OCI-LY3 (cell line): Measurements from ENCODE around the gene CELA2A.
"Not testable (repeated sequence)": the region's sequence is repeated elsewhere in the genome, so short reads cannot be mapped to it uniquely, and the experiment has no call there.

ENCODE experiments used
- H2AFZ ChIP-seq: fragments of 200-600, 300-600 bp; shearing (Covaris generic); 2 replicates; pipeline ENCODE4 v1.6.0; 2014; ENCODE audit warnings: antibody characterized with exemption, low read depth, low read length
- H3K27ac ChIP-seq: fragments of 200-600, 300-600 bp; sonication (generic); 2 replicates; pipeline ENCODE4 v1.5.1; 2014; ENCODE audit warnings: mild to moderate bottlenecking, low read length, moderate library complexity, mixed read lengths
- H3K27me3 ChIP-seq: fragments of 200-600, 300-600 bp; sonication (generic); 2 replicates; pipeline ENCODE4 v1.6.1; 2014; ENCODE audit warnings: low read depth, low read length, mixed read lengths
- H3K36me3 ChIP-seq: fragments of 200-600, 300-600 bp; sonication (generic); replicated peaks from 2 replicates; pipeline ENCODE3; 2014; ENCODE audit warnings: low read depth, low read length, mixed read lengths
- H3K4me1 ChIP-seq: fragments of 300-600, 200-600 bp; sonication (generic); 2 replicates; pipeline ENCODE4 v1.6.1; 2014; ENCODE audit warnings: low read length, mixed read lengths
- H3K4me2 ChIP-seq: fragments of 200-600, 300-600 bp; sonication (generic); 2 replicates; pipeline ENCODE4 v1.6.1; 2014; ENCODE audit warnings: low read length, mixed read lengths
- H3K4me3 ChIP-seq: fragments of 300-600, 200-600 bp; sonication (generic); 2 replicates; pipeline ENCODE4 v1.5.1; 2014; ENCODE audit warnings: antibody characterized with exemption, mild to moderate bottlenecking, low read length, moderate library complexity
- H3K79me2 ChIP-seq: fragments of 300-600, 200-600 bp; shearing (Covaris generic); 2 replicates; pipeline ENCODE4 v1.6.1; 2014; ENCODE audit warnings: mild to moderate bottlenecking, low read length, mixed read lengths
- H3K9ac ChIP-seq: fragments of 300-600, 200-600 bp; shearing (Covaris generic); 2 replicates; pipeline ENCODE4 v1.6.0; 2014; ENCODE audit warnings: mild to moderate bottlenecking, low read length, moderate library complexity
- H3K9me3 ChIP-seq: fragments of 200-600, 300-600 bp; shearing (Covaris generic); 2 replicates; pipeline ENCODE4 v1.6.1; 2014; ENCODE audit warnings: low read length, mixed read lengths; ENCODE audit not compliant: insufficient read depth
- H4K20me1 ChIP-seq: fragments of 200-600, 300-600 bp; sonication (generic); 2 replicates; pipeline ENCODE4 v1.6.1; 2016; ENCODE audit warnings: low read length, mixed read lengths; ENCODE audit not compliant: insufficient read depth
- EZH2phosphoT487 ChIP-seq: fragments of 200-600 bp; shearing (Covaris generic); IDR thresholded peaks from 2 replicates; pipeline ENCODE4 v1.6.1; 2018; ENCODE audit warnings: antibody characterized with exemption, mixed run types, low read depth
- TF ChIP-seq, protein P1 (sequence below): fragments of 200-600, 300-600 bp; sonication (generic); IDR thresholded peaks from 2 replicates; pipeline ENCODE4 v1.5.1; 2014; ENCODE audit warnings: antibody characterized with exemption, low read length, low read depth

CELA2A gene

DNA sequence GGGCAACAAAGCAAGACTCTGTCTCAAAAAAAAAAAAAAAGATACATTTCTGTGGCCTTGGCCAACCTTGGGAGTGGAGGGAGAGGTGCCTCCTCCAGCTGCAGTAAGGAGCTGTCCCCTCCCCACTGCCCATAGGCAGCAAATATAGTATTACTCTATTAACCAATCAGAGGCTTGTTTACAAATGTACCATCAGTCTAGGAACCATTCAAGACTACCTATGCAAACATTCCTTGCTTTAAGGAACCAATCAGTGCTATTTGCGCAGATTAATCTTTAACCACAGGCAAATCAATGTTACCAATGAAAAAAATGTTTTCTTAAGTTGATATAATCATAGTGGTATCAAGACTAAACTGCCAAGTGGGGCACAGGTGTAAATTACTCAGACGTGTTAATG is 1.1 kb downstream of the CELA2A start:
- TF ChIP-seq, protein P1, sequence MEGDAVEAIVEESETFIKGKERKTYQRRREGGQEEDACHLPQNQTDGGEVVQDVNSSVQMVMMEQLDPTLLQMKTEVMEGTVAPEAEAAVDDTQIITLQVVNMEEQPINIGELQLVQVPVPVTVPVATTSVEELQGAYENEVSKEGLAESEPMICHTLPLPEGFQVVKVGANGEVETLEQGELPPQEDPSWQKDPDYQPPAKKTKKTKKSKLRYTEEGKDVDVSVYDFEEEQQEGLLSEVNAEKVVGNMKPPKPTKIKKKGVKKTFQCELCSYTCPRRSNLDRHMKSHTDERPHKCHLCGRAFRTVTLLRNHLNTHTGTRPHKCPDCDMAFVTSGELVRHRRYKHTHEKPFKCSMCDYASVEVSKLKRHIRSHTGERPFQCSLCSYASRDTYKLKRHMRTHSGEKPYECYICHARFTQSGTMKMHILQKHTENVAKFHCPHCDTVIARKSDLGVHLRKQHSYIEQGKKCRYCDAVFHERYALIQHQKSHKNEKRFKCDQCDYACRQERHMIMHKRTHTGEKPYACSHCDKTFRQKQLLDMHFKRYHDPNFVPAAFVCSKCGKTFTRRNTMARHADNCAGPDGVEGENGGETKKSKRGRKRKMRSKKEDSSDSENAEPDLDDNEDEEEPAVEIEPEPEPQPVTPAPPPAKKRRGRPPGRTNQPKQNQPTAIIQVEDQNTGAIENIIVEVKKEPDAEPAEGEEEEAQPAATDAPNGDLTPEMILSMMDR, result no peak
- TF ChIP-seq EZH2phosphoT487, result no peak
- Histone ChIP-seq H3K27me3 (no peaks in the 10 kb centered on the region), H3K79me2 (no peaks in the 10 kb centered on the region), H3K9me3 (no peaks in the 10 kb centered on the region), H3K27ac (no peak overlapping the region), H3K4me2 (no peak overlapping the region), H3K4me3 (no peak overlapping the region), H3K4me1 (peaks cover 23% of the 10 kb centered on the region), H4K20me1 (no peaks in the 10 kb centered on the region), H2AFZ (no peak overlapping the region), H3K9ac (no peak overlapping the region), H3K36me3 (no peaks in the 10 kb centered on the region)

DNA sequence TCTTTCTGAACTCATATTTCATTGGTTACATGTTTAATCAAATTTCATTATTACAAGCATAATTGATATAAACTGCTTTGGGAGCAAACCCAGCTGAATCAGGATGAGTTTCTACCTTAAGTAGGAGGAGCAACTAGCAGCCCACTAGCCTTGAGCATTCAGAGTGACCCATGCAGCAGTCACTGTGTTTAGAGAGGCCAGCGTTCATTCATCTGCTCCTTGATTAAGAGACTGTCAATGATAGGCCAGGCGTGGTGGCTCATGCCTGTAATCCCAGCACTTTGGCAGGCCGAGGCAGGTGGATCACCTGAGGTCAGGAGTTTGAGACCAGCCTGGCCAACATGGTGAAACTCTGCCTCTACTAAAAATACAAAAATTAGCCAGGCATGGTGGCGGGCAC is 1.9 kb downstream of the CELA2A start:
- H2AFZ ChIP-seq, H3K9ac ChIP-seq, H3K79me2 ChIP-seq, H4K20me1 ChIP-seq, H3K4me2 ChIP-seq, H3K27me3 ChIP-seq, H3K27ac ChIP-seq, H3K4me3 ChIP-seq, H3K9me3 ChIP-seq, H3K36me3 ChIP-seq: not testable (repeated sequence)
- H3K4me1 ChIP-seq, result peaks cover 23% of the 10 kb centered on the region

DNA sequence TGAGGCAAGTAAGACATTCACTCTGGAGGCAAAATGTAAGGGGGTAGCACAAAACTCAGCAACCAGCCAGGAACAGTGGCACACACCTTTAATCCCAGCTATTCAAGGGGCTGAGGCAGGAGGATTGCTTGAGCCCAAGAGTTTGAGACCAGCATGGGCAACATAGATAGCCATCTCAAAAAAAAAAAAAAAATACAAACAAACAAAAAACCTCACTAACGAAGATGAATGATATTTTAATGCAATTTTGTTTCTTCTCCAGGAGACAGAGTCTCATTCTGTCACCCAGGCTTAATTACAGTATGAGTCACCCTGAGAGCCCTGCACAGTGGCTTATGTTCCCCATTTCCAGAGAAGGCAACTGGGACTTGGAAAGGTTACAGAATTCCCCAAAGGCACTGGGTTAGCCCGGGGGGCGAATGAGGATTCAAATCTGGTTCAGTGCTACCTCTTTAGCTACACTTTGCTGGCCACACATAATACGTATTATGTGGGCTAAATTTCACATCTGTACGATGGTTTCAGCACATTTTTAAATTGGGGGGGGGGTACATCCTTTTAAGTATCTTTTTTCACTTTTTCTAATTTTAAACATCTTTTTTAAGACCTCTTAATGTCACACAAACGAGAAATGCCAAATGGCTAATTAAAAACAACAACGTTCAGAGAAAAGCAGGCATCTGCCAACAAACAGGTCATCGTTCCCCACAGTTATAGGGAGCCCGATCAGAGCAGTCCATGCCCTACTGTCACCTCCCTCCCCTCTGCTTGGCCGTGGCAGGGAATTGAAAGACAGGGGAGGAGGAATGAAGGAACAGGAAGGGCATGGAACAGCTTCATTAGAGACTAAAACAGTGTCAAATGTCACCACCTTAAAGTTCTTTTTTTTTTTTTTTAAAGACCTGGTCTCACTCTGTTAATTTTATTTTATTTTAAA is 3.5 kb downstream of the CELA2A start:
- Histone ChIP-seq H4K20me1 (no peaks in the 10 kb centered on the region), H3K27me3 (no peaks in the 10 kb centered on the region), H3K4me2 (peak overlapping the region; percentile 15; the same call in 1 of the 2 replicates), H3K4me3 (no peak overlapping the region), H3K9ac (no peak overlapping the region), H3K4me1 (peaks cover 33% of the 10 kb centered on the region), H3K27ac (no peak overlapping the region), H3K9me3 (no peaks in the 10 kb centered on the region), H2AFZ (no peak overlapping the region), H3K36me3 (no peaks in the 10 kb centered on the region), H3K79me2 (no peaks in the 10 kb centered on the region)
- TF ChIP-seq EZH2phosphoT487, result no peak
- TF ChIP-seq, protein P1, result no peak

DNA sequence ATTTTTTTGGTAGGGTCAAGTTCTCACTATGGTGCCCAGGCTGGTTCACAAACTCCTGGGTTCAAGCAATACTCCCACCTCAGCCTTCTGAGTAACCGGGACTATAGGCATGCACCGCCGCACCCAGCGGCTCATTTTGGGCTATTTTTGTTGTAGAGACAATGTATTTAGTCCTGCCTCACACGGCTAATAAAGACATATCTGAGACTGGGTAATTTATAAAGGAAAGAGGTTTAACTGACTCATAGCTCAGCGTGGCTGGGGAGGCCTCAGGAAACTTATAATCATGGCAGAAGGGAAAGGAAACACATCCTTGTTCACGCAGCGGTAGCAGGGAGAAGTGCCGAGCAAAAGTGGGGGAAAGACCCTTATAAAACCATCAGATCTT is 4.2 kb downstream of the CELA2A start:
- no peaks in the 10 kb centered on the region for H3K36me3 ChIP-seq
- H3K4me3 ChIP-seq, result no peak overlapping the region
- no peaks in the 10 kb centered on the region for H3K79me2 ChIP-seq
- H3K9me3 ChIP-seq, result no peaks in the 10 kb centered on the region
- H3K4me1 ChIP-seq, result peaks cover 34% of the 10 kb centered on the region
- TF ChIP-seq, protein P1, result no peak
- TF ChIP-seq EZH2phosphoT487, result no peak
- no peak overlapping the region for H3K27ac ChIP-seq
- H3K27me3 ChIP-seq, result no peaks in the 10 kb centered on the region
- no peaks in the 10 kb centered on the region for H4K20me1 ChIP-seq
- H2AFZ ChIP-seq, result no peak overlapping the region
- H3K4me2 ChIP-seq, result no peak overlapping the region
- H3K9ac ChIP-seq, result no peak overlapping the region

DNA sequence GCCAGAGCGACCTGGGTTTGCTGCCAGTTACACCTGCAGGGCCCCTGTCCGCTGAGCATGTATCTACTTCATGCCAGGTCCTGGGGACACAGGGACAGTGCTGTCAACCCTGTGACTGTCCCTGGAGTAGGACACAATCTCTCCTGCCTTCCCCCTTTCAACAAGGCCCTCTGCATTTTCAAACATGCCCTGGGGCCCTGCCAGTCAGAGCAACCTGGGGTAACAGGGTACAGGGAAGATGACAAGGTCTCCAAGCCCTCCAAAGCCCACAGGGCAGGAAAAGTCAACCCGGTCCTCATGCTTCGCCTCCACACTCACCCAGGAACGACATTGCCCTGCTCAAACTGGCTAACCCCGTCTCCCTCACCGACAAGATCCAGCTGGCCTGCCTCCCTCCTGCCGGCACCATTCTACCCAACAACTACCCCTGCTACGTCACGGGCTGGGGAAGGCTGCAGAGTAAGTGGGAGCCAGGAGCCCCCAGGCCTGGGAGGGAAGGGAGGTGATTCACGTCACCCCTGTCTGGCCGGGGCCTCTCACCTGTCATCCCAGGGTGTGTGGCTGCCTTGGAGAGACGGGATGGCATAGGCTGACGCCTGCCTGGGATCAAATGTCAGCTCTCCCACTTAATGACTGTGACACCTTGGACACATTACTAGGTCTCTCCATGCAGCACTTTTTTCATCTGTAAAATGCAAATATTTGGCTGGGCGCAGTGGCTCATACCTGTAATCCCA is 6.7 kb downstream of the CELA2A start:
- H3K4me3 ChIP-seq, H3K27ac ChIP-seq, H3K9ac ChIP-seq, H3K9me3 ChIP-seq, H3K79me2 ChIP-seq, H3K36me3 ChIP-seq, H3K4me2 ChIP-seq, H4K20me1 ChIP-seq, H2AFZ ChIP-seq, H3K27me3 ChIP-seq: not testable (repeated sequence)
- peaks cover 29% of the 10 kb centered on the region for H3K4me1 ChIP-seq

DNA sequence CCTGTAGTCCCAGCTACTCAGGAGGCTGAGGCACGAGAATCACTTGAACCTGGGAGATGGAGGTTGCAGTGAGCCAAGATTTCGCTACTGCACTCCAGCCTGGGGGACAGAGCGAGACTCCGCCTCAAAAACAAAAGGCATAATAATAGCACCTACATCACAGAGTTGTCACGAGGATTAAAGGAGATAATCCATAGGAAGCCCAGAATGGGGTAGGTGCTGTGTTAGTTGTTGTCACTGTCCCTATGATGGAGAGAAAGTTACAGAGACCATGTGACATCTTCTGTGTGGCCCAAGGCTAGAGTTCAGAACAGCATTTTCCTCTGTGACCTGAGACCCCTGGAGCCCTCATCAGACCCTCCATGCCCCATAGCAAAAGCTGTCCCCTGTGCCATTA is 7.4 kb downstream of the CELA2A start:
- H3K4me2 ChIP-seq, H3K9ac ChIP-seq, H3K27ac ChIP-seq, H3K4me3 ChIP-seq, H3K27me3 ChIP-seq, H3K79me2 ChIP-seq, H3K36me3 ChIP-seq, H4K20me1 ChIP-seq, H3K9me3 ChIP-seq, H2AFZ ChIP-seq: not testable (repeated sequence)
- peaks cover 31% of the 10 kb centered on the region for H3K4me1 ChIP-seq
